GM10266 (cell line): ENCODE measurements around the gene TERB2.

Source experiments
- DNase-seq: peaks from one replicate; pipeline ENCODE4 v3.0.0; 2012; ENCODE audit errors: extremely low spot score
- CTCF ChIP-seq: IDR thresholded peaks from 2 replicates; pipeline ENCODE4 v1.5.1; 2012; ENCODE audit warnings: mild to moderate bottlenecking, low read depth; ENCODE audit not compliant: control insufficient read depth, insufficient read depth; ENCODE audit errors: missing control alignments

Gene TERB2

GRCh38 chr15:45027220-45027619 lies 70.7 kb downstream of the TERB2 start:
- no peak for DNase-seq
- TF ChIP-seq CTCF = no peak
